Measurements from ENCODE around the gene EPN2.
"Not testable (repeated sequence)": the region's sequence is repeated elsewhere in the genome, so short reads cannot be mapped to it uniquely, and the experiment has no call there.

GRCh38 chr17:19188870-19189708 lies 48.1 kb upstream of the EPN2 start:
- not testable (repeated sequence) for TF ChIP-seq SPI1 (IDR thresholded peaks at IDR 0.05; ENCODE audit: low read depth, low read length); POLR2A (IDR thresholded peaks at IDR 0.05; ENCODE audit: low read depth, low read length); PAX5 (IDR thresholded peaks at IDR 0.05; ENCODE audit: insufficient read depth, low read length, severe bottlenecking); POLR2AphosphoS5 (IDR thresholded peaks at IDR 0.05; ENCODE audit: low read depth, low read length)

Measured in GM12891 (cell line).